ENCODE data around the gene CHRNA7.

DNA sequence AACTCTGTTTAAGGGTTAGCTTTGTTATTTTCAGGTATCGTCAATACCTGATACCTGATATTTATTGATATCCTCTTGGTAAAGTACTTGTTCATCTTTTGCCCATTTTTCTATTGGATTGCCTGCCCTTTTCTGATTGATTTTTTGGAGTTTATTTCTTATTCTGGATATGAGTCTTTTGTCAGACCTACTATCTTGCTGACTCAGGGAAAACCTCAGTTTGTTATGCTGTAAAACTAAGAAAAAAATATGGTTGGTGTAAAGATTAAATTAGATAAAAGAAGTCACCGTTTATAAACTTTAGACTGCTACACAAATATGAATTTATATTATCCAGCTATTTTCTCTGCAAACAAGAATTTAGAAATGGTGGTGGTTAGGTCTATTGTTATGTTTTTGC, 65.9 kb downstream of the CHRNA7 start:
- TF ChIP-seq, protein P1, sequence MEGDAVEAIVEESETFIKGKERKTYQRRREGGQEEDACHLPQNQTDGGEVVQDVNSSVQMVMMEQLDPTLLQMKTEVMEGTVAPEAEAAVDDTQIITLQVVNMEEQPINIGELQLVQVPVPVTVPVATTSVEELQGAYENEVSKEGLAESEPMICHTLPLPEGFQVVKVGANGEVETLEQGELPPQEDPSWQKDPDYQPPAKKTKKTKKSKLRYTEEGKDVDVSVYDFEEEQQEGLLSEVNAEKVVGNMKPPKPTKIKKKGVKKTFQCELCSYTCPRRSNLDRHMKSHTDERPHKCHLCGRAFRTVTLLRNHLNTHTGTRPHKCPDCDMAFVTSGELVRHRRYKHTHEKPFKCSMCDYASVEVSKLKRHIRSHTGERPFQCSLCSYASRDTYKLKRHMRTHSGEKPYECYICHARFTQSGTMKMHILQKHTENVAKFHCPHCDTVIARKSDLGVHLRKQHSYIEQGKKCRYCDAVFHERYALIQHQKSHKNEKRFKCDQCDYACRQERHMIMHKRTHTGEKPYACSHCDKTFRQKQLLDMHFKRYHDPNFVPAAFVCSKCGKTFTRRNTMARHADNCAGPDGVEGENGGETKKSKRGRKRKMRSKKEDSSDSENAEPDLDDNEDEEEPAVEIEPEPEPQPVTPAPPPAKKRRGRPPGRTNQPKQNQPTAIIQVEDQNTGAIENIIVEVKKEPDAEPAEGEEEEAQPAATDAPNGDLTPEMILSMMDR (IDR thresholded peaks at IDR 0.05), result no peak
- TF ChIP-seq POLR2AphosphoS5 (IDR thresholded peaks at IDR 0.05) (no peak), POLR2A (IDR thresholded peaks at IDR 0.05) (no peak)
